GM13976 (cell line): Measurements from ENCODE around the gene AGXT2.

ENCODE experiments used
- DNase-seq: peaks from one replicate; pipeline ENCODE4 v3.0.0; 2012; ENCODE audit warnings: low spot score
- CTCF ChIP-seq: IDR thresholded peaks from 2 replicates; pipeline ENCODE4 v1.5.1; 2012; ENCODE audit warnings: borderline replicate concordance, mild to moderate bottlenecking; ENCODE audit not compliant: insufficient read depth; ENCODE audit errors: extremely low read depth, missing control alignments, control extremely low read depth
- in situ Hi-C: fragments of 300-500 bp; cut with MboI; formaldehyde crosslinking; loops from one replicate; pipeline ENCODE4 v1.12.0; 2022; ENCODE audit warnings: low sequenced_read_pairs, mixed read lengths, inconsistent platforms; ENCODE audit not compliant: unreplicated experiment

The AGXT2 gene

GRCh38 chr5:35091704-35092103 is 44.0 kb upstream of the AGXT2 start:
- in situ Hi-C loops: loop anchor here (10.0 to 25.0 kb wide), 4 partner anchors 96 to 833 kb away; no protein-coding TSS in a partner anchor
- no peak for TF ChIP-seq CTCF
- DNase-seq: no peak

- DNase-seq: peak; percentile 51
- peak; percentile 68 for TF ChIP-seq CTCF
- in situ Hi-C loops: loop anchor here (10.0 to 25.0 kb wide), 4 partner anchors 98 to 835 kb away; no protein-coding TSS in a partner anchor
Observed at GRCh38 chr5:35089334-35090314, 41.9 kb upstream of the AGXT2 start.

GRCh38 chr5:35087991-35088390 is 40.2 kb upstream of the AGXT2 start:
- TF ChIP-seq CTCF: no peak
- in situ Hi-C loops: loop anchor here (25.0 kb wide), 2 partner anchors 99 to 699 kb away; no protein-coding TSS in a partner anchor
- no peak for DNase-seq

GRCh38 chr5:35083150-35083549 is 35.4 kb upstream of the AGXT2 start:
- in situ Hi-C loops: loop anchor here (25.0 kb wide), 2 partner anchors 104 to 704 kb away; no protein-coding TSS in a partner anchor
- DNase-seq: no peak
- TF ChIP-seq CTCF: no peak

GRCh38 chr5:35082530-35082929 is 34.8 kb upstream of the AGXT2 start:
- in situ Hi-C loops: loop anchor here (25.0 kb wide), 2 partner anchors 105 to 705 kb away; no protein-coding TSS in a partner anchor
- TF ChIP-seq CTCF: no peak
- DNase-seq: no peak

GRCh38 chr5:35081134-35081533 is 33.4 kb upstream of the AGXT2 start:
- no peak for TF ChIP-seq CTCF
- in situ Hi-C loops: loop anchor here (25.0 kb wide), 2 partner anchors 106 to 706 kb away; no protein-coding TSS in a partner anchor
- DNase-seq: no peak
